Heart right ventricle (tissue), 16 donors: ENCODE data around the gene SERINC2. TPM values are rescaled to one million over a fixed set of nuclear protein-coding genes. Genes with fewer than 3 reads are reported as not detected.

Source experiments
- ATAC-seq, 8 donors: fragments of 200-7000 bp; cut with Tn5 transposase; one replicate each; pipeline ENCODE4 v1.9.1; 2020; ENCODE audit warnings: mild to moderate bottlenecking in 8 of 8, moderate library complexity in 8 of 8, moderate number of reproducible peaks in 1 of 8
- DNase-seq, 2 donors: peaks; one replicate each; pipeline ENCODE4 v3.0.0-alpha.2; 2020
- H3K27ac ChIP-seq, 10 donors: fragments of 200-600 bp; sonication (generic) in 2 of 10; one replicate each; pipeline versions ENCODE4 v1.5.0 to v1.8.0; 2020 to 2022; ENCODE audit warnings: mild to moderate bottlenecking in 3 of 10
- H3K27me3 ChIP-seq, 7 donors: fragments of 200-600 bp; one replicate each; pipeline ENCODE4 v1.8.0; 2021 to 2022; ENCODE audit warnings: mild to moderate bottlenecking in 2 of 7
- H3K36me3 ChIP-seq, 9 donors: fragments of 200-600 bp; sonication (generic) in 1 of 9; one replicate each; pipeline versions ENCODE4 v1.5.0 to v1.8.0; 2020 to 2022; ENCODE audit warnings: mild to moderate bottlenecking in 2 of 9
- H3K4me1 ChIP-seq, 9 donors: fragments of 200-600 bp; sonication (generic) in 1 of 9; one replicate each; pipeline versions ENCODE4 v1.5.0 to v1.8.0; 2020 to 2022; ENCODE audit warnings: mild to moderate bottlenecking in 4 of 9
- H3K4me3 ChIP-seq, 10 donors: fragments of 200-600 bp; sonication (generic) in 2 of 10; one replicate each; pipeline versions ENCODE4 v1.5.0 to v1.8.0; 2020 to 2022; ENCODE audit warnings: mild to moderate bottlenecking in 7 of 10, moderate library complexity in 2 of 10
- H3K9me3 ChIP-seq, 11 donors: fragments of 200-600 bp in 10 of 11; sonication (generic) in 2 of 11; one replicate each; pipeline versions ENCODE4 v1.5.0 to v1.8.0; 2013 to 2022; ENCODE audit warnings: mild to moderate bottlenecking in 2 of 11, control low read depth in 1 of 11, moderate library complexity in 1 of 11
- CTCF ChIP-seq, 9 donors: fragments of 200-600 bp; sonication (generic) in 2 of 9; IDR thresholded peaks; one replicate each; pipeline versions ENCODE4 v1.5.0 to v1.8.0; 2021 to 2022; ENCODE audit warnings: antibody characterized with exemption in 9 of 9, mild to moderate bottlenecking in 5 of 9, moderate library complexity in 1 of 9
- WGBS, 2 donors: extraction: QIAGEN DNeasy Blood & Tissue Kit; methylation state at CpG; one replicate each; pipeline ENCODE4 v1.1.7; 2013; ENCODE audit warnings: inconsistent platforms in 1 of 2; 5-methylcytosine and 5-hydroxymethylcytosine counted together
- intact Hi-C, 10 donors: fragments of 100-400 bp; cut with DNase I; formaldehyde crosslinking; loops; one replicate each; pipeline versions ENCODE4 v1.11.1 to v1.14.2; 2022
- long read RNA-seq, 3 donors: library from polyadenylated mRNA; unstranded; transcript quantifications; one replicate each; pipeline ENCODE4 v2.0.0, GENCODE V29; 2020 to 2021
- polyA plus RNA-seq, 2 donors: library from polyadenylated mRNA; stranded (reverse); fragments of 200-250 nt; gene quantifications; one replicate each; pipeline ENCODE4 v1.2.3, GENCODE V29; 2013
- total RNA-seq, 10 donors: library from RNA; stranded (reverse); fragmentation: NEBNext Ultra II Directional in 3 of 10; extraction: Animal tissue kit (Norgen Biotek cat#: 25700) in 3 of 10; gene quantifications; one replicate each; pipeline versions ENCODE4 v1.2.1 to v1.2.4, GENCODE V29; 2021 to 2023
- donor health status: Arrhythmogenic right ventricular cardiomyopathy.
- donor health status: ischemic (EF 13 %, LVEDD 7.1; RV severe dilation, severe dysfunction).
- donor health status: healthy with polysubstance abuse.
- donor health status: DM: no; HTN: yes; CAD: no.
- donor health status: DM: no; HTN: no; CAD: no.
- donor health status: ischemic (EF 25% LVEDD 6.9; RV normal size, moderate dysfunction).
- donor health status: ischemic (EF 25% LVEDD 5.7; RV mildly dilated, moderate dysfunction).
- donor health status: healthy.
- donor health status: DM: yes; HTN: yes; CAD: no.
- donor health status: Ischemic cardiomyopathy.
- donor health status: ischemic (EF 35%, LVEDD 5.7; RV mildly dilated, moderate dysfunction).
- donor health status: nonischemic (EF 11% LVEDD 7.7; RV severe dilation, severe dysfunction).
- donor health status: DM: yes; HTN: yes; CAD: no.
- donor health status: PGD.
- donor health status: ischemic (EF 29% LVEDD 5.4; RV normal size, mild dysfunction).
- donor health status: nonischemic (EF 23%, LVEDD 6.1; RV moderate dilation, normal function).

The SERINC2 gene
- 1 to 10 TPM in 7 of 10 donors, under 1 TPM in 3; 0.71 to 7.6 (median 1.6) TPM for total RNA-seq
- 1 to 10 TPM; 2.6 to 3.9 TPM for polyA plus RNA-seq
- long read RNA-seq, donor 1, partial matches to known transcripts: 0 of 1 reads
- long read RNA-seq, donor 1, other reads (novel, unspliced or antisense): 0 of 1 reads
- long read RNA-seq, donor 2, partial matches to known transcripts: 3 of 5 reads
- long read RNA-seq, donor 2, other reads (novel, unspliced or antisense): 1 of 5 reads
- long read RNA-seq, donor 3, partial matches to known transcripts: 2 of 4 reads
- long read RNA-seq, donor 3, other reads (novel, unspliced or antisense): 0 of 4 reads

GRCh38 chr1:31412732-31413404, at the start of gene SERINC2:
Gene SERINC2, plus strand, starts transcription at chr1:31413213. Its CDS starts 53 bp downstream, at chr1:31413266.
- peaks cover 0 to 17% (median 9%) of the 10 kb centered on the region in 9 donors for H3K4me1 ChIP-seq
- H3K27me3 ChIP-seq: peaks cover 0 to 42% (median 31%) of the 10 kb centered on the region in 7 donors
- no peaks in the 10 kb centered on the region for H3K9me3 ChIP-seq
- intact Hi-C loops: no loop called here
- no peak for TF ChIP-seq CTCF (IDR thresholded peaks at IDR 0.05)
- H3K4me3 ChIP-seq: peak within 1 kb of the TSS; percentile 56 to 80 (median 70)
- ATAC-seq: peak; percentile 40 to 72 (median 62)
- no peak for DNase-seq
- peak within 1 kb of the TSS in 9 of 10 donors; percentile 27 to 86 (median 73) for H3K27ac ChIP-seq
- H3K36me3 ChIP-seq: no peaks in the 10 kb centered on the region
- WGBS, 2 donors: 2 to 3% methylated on average over 42 to 58 of the region's 63 CpGs

- Histone ChIP-seq H3K9me3 (no peaks in the 10 kb centered on the region), H3K27ac (peak overlapping the region in 6 of 10 donors; percentile 14 to 47 (median 30)), H3K4me1 (peaks cover 0 to 44% (median 6%) of the 10 kb centered on the region in 9 donors), H3K4me3 (no peak overlapping the region), H3K36me3 (peaks cover 0 to 85% (median 42%) of the 10 kb centered on the region in 9 donors), H3K27me3 (no peaks in the 10 kb centered on the region)
- 82 to 91% methylated on average over 3 of the region's 3 CpGs for WGBS, 2 donors
- DNase-seq (no peak), ATAC-seq (no peak)
- no peak for TF ChIP-seq CTCF (IDR thresholded peaks at IDR 0.05)
- intact Hi-C loops: no loop called here
Observed at GRCh38 chr1:31364561-31365250, 48.3 kb upstream of the SERINC2 start.

- H3K27ac ChIP-seq: peak overlapping the region in 7 of 10 donors; percentile 84 to 99 (median 93)
- peaks cover 0 to 76% (median 40%) of the 10 kb centered on the region in 9 donors for H3K36me3 ChIP-seq
- ATAC-seq: no peak
- peak overlapping the region in 2 of 10 donors; percentile 24 to 57 for H3K4me3 ChIP-seq
- no peak for DNase-seq
- intact Hi-C loops: no loop called here
- TF ChIP-seq CTCF (IDR thresholded peaks at IDR 0.05): no peak
- H3K9me3 ChIP-seq: no peaks in the 10 kb centered on the region
- peaks cover 0 to 44% (median 6%) of the 10 kb centered on the region in 9 donors for H3K4me1 ChIP-seq
- WGBS, 2 donors: 46 to 51% methylated on average over 2 of the region's 2 CpGs
- H3K27me3 ChIP-seq: no peaks in the 10 kb centered on the region
Observed at GRCh38 chr1:31366796-31367195, 46.2 kb upstream of the SERINC2 start.

- Histone ChIP-seq H3K27me3 (peaks cover 0 to 9% (median 0%) of the 10 kb centered on the region in 7 donors), H3K9me3 (no peaks in the 10 kb centered on the region), H3K27ac (peak overlapping the region; percentile 81 to 99 (median 92)), H3K4me1 (peaks cover 0 to 54% (median 24%) of the 10 kb centered on the region in 9 donors), H3K36me3 (peaks cover 0 to 65% (median 38%) of the 10 kb centered on the region in 9 donors), H3K4me3 (peak overlapping the region in 7 of 10 donors; percentile 5 to 75 (median 61))
- DNase-seq (peak; percentile 39 to 73), ATAC-seq (peak; percentile 17 to 72 (median 54))
- WGBS, 2 donors: 51 to 57% methylated on average over 3 of the region's 3 CpGs
- intact Hi-C loops: no loop called here
- TF ChIP-seq CTCF (IDR thresholded peaks at IDR 0.05): no peak
Observed at GRCh38 chr1:31368611-31369107, 44.4 kb upstream of the SERINC2 start.
